ENCODE data around the gene LRRC8B.

DNA sequence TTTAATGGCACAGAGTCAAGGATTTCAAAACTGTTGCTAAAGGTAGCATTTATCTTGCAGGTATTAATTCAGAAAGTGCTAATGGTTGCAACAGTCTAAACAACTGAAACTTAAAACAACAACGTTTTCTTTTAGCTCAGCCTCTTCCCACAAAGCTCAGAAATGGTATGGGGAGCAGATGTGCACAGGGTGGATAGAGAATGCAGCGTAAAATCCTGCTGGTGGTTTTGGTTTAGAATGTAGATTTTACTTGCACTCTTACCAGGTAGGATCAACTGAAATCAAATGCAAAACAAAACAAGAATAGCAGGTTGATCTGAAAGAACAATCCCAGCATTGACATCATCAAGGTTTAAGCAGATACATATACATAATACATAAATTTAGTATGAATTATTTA lies 104.5 kb downstream of the LRRC8B start:
- TF ChIP-seq, protein P1, sequence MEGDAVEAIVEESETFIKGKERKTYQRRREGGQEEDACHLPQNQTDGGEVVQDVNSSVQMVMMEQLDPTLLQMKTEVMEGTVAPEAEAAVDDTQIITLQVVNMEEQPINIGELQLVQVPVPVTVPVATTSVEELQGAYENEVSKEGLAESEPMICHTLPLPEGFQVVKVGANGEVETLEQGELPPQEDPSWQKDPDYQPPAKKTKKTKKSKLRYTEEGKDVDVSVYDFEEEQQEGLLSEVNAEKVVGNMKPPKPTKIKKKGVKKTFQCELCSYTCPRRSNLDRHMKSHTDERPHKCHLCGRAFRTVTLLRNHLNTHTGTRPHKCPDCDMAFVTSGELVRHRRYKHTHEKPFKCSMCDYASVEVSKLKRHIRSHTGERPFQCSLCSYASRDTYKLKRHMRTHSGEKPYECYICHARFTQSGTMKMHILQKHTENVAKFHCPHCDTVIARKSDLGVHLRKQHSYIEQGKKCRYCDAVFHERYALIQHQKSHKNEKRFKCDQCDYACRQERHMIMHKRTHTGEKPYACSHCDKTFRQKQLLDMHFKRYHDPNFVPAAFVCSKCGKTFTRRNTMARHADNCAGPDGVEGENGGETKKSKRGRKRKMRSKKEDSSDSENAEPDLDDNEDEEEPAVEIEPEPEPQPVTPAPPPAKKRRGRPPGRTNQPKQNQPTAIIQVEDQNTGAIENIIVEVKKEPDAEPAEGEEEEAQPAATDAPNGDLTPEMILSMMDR (IDR thresholded peaks at IDR 0.05) = no peak
- TF ChIP-seq POLR2A (IDR thresholded peaks at IDR 0.05) = no peak
- no peak for TF ChIP-seq EP300 (IDR thresholded peaks at IDR 0.05)

Measured in ovary (tissue), 3 donors.